ENCODE results near the gene CDCA7L.
"Not testable (repeated sequence)": the region's sequence is repeated elsewhere in the genome, so short reads cannot be mapped to it uniquely, and the experiment has no call there.

The CDCA7L gene

DNA sequence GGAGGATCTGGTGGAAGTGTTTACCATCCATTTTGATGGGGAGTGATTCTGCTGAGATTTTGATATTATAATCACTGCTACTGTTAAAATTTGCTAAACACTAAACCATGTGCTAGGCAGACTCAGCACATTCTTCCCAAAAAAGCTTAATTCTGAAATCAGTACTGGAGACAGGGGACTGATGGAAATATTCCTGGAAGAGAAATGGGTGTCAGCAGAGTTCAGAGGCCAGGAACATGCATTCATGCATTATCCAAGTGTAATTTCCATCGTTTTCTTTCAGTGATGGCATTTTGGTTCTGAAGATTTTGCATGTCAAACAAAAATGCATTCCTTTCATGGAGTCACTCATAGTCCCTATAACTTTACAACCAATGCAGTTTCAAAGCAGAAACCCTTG lies 79.0 kb downstream of the CDCA7L start:
- no peak for DNase-seq (ENCODE audit: low spot score in 2 of 2)
- H3K4me3 Mint-ChIP-seq = no peak overlapping the region

DNA sequence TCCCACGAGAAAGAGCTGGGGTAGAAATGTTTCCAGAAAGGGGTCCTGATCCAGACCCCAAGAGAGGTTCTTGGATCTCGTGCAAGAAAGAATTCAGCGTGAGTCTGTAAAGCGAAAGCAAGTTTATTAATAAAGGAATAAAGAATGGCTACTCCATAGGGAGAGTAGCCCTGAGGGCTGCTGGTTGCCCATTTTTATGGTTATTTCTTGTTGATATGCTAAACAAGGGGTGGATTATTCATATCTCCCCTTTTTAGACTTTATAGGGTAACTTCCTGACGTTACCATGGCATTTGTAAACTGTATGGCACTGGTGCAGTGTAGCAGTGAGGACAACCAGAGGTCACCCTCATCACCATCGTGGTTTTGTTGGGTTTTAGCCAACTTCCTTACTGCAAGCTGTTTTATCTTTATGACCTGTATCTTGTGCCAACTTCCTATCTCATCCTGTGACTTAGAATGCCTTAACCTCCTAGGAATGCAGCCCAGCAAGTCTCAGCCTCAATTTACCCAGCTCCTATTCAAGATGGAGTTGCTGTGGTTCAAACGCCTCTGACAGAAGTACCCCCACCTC lies 80.0 kb downstream of the CDCA7L start:
- not testable (repeated sequence) for H3K9me3 Mint-ChIP-seq; H3K27ac Mint-ChIP-seq; H3K4me3 Mint-ChIP-seq; ATAC-seq; H3K4me1 Mint-ChIP-seq; DNase-seq (ENCODE audit: low spot score in 2 of 2); H3K36me3 Mint-ChIP-seq

More for the DNA sequence above, 79.0 kb downstream of the CDCA7L start:
- no peak overlapping the region for H3K27ac Mint-ChIP-seq
- H3K9me3 Mint-ChIP-seq = no peaks in the 10 kb centered on the region
- no peaks in the 10 kb centered on the region for H3K36me3 Mint-ChIP-seq
- no peaks in the 10 kb centered on the region for H3K4me1 Mint-ChIP-seq
- no peak for ATAC-seq

DNA sequence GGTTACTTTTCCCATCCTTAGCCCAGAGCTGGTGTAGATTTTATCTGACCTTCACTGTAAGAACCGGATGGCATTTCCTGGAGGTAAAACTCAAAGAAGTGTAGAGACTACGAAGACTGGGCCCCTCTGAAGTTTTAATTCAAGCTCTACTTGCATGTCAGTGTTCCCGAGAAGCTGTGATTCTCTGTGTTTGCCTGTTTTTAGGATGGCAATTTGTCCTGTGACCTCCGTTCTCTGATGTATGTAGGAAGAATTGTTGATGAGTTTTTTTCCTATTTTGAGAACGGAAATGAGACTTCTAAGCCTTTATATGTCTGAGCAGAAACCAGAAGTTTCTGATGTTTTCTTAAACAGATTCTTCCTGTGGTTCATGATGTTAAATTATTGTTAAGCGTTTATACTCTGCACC lies 94.1 kb downstream of the CDCA7L start:
- H3K27ac Mint-ChIP-seq = no peak overlapping the region

More for the DNA sequence above, 94.1 kb downstream of the CDCA7L start:
- H3K9me3 Mint-ChIP-seq = peaks cover 4% of the 10 kb centered on the region
- ATAC-seq (no peak), DNase-seq (ENCODE audit: low spot score in 2 of 2) (no peak)
- no peak overlapping the region for H3K4me3 Mint-ChIP-seq
- H3K4me1 Mint-ChIP-seq = no peaks in the 10 kb centered on the region
- H3K36me3 Mint-ChIP-seq = no peaks in the 10 kb centered on the region

Measured in stimulated activated effector memory CD8-positive, alpha-beta T cell treated with anti-CD3 and anti-CD28 coated beads, Interleukin-12 subunit alpha, Interleukin-12 subunit beta, amount 100 ng/mL, for 72 hours (primary cell).